H9 (cell line): ENCODE data around the gene SRXN1. TPM values are rescaled to one million over a fixed set of nuclear protein-coding genes. Genes with fewer than 3 reads are reported as not detected.

Experiments used
- DNase-seq: peaks from one replicate; pipeline ENCODE4 v3.0.0-alpha.2; 2017
- H2AFZ ChIP-seq: one replicate; pipeline ENCODE4 v1.6.1; 2013; ENCODE audit warnings: mild to moderate bottlenecking, low read length, control low read depth, moderate library complexity
- H2AK5ac ChIP-seq: 2 replicates; pipeline ENCODE4 v1.6.1; 2013; ENCODE audit warnings: low read length, control low read depth, mixed read lengths; ENCODE audit not compliant: insufficient read length
- H2BK120ac ChIP-seq: one replicate; pipeline ENCODE4 v1.6.1; 2013; ENCODE audit warnings: low read depth, mild to moderate bottlenecking, low read length, control low read depth, inconsistent platforms; ENCODE audit not compliant: poor library complexity, severe bottlenecking
- H2BK12ac ChIP-seq: 2 replicates; pipeline ENCODE4 v1.6.1; 2013; ENCODE audit warnings: low read length, control low read depth, mixed read lengths, low read depth; ENCODE audit not compliant: insufficient read length
- H2BK15ac ChIP-seq: 2 replicates; pipeline ENCODE4 v1.6.1; 2013; ENCODE audit warnings: low read depth, low read length, control low read depth
- H2BK20ac ChIP-seq: one replicate; pipeline ENCODE4 v1.6.1; 2013; ENCODE audit warnings: low read depth, mild to moderate bottlenecking, low read length, control low read depth, inconsistent platforms; ENCODE audit not compliant: poor library complexity, severe bottlenecking
- H2BK5ac ChIP-seq: 2 replicates; pipeline ENCODE4 v1.6.1; 2013; ENCODE audit warnings: low read length, control low read depth, mixed read lengths; ENCODE audit not compliant: insufficient read length
- H3K14ac ChIP-seq: 2 replicates; pipeline ENCODE4 v1.6.1; 2013; ENCODE audit warnings: low read length, control low read depth; ENCODE audit not compliant: insufficient read depth
- H3K18ac ChIP-seq: 2 replicates; pipeline ENCODE4 v1.6.1; 2013; ENCODE audit warnings: low read depth, mild to moderate bottlenecking, mixed read lengths, low read length, control low read depth; ENCODE audit not compliant: insufficient read length
- H3K23ac ChIP-seq: 2 replicates; pipeline ENCODE4 v1.6.1; 2013; ENCODE audit warnings: low read length, control low read depth, mixed read lengths, low read depth; ENCODE audit not compliant: insufficient read length
- H3K23me2 ChIP-seq: 2 replicates; pipeline ENCODE4 v1.6.1; 2013; ENCODE audit warnings: low read depth, mild to moderate bottlenecking, mixed read lengths, low read length, control low read depth; ENCODE audit not compliant: insufficient read length, poor library complexity, severe bottlenecking
- H3K27ac ChIP-seq: 2 replicates; pipeline ENCODE4 v1.5.1; 2013; ENCODE audit warnings: low read length, control low read depth, mixed read lengths, low read depth; ENCODE audit not compliant: insufficient read length
- H3K27me3 ChIP-seq: 2 replicates; pipeline ENCODE4 v1.6.1; 2013; ENCODE audit warnings: low read length, control low read depth, inconsistent platforms; ENCODE audit not compliant: insufficient read depth
- H3K4ac ChIP-seq: 2 replicates; pipeline ENCODE4 v1.6.1; 2013; ENCODE audit warnings: low read depth, mild to moderate bottlenecking, control low read depth, inconsistent platforms, low read length, moderate library complexity
- H3K4me1 ChIP-seq: 2 replicates; pipeline ENCODE4 v1.6.1; 2013; ENCODE audit warnings: low read length, control low read depth, inconsistent platforms; ENCODE audit not compliant: insufficient read depth
- H3K4me2 ChIP-seq: 2 replicates; pipeline ENCODE4 v1.6.1; 2013; ENCODE audit warnings: low read length, control low read depth, mixed read lengths; ENCODE audit not compliant: insufficient read length, insufficient read depth
- H3K56ac ChIP-seq: 2 replicates; pipeline ENCODE4 v1.6.1; 2013; ENCODE audit warnings: low read depth, mild to moderate bottlenecking, mixed read lengths, low read length, control low read depth; ENCODE audit not compliant: insufficient read length
- H3K79me1 ChIP-seq: 2 replicates; pipeline ENCODE4 v1.6.1; 2013; ENCODE audit warnings: low read depth, mild to moderate bottlenecking, moderate library complexity, low read length, control low read depth, inconsistent platforms; ENCODE audit not compliant: insufficient read depth, poor library complexity, severe bottlenecking
- H3K79me2 ChIP-seq: 2 replicates; pipeline ENCODE4 v1.6.1; 2013; ENCODE audit warnings: low read length, control low read depth, inconsistent platforms; ENCODE audit not compliant: insufficient read depth
- H3K9ac ChIP-seq: 2 replicates; pipeline ENCODE4 v1.6.1; 2013; ENCODE audit warnings: low read length, control low read depth, mixed read lengths; ENCODE audit not compliant: insufficient read length; ENCODE audit errors: extremely low read depth
- H3K9me3 ChIP-seq: one replicate; pipeline ENCODE4 v1.6.1; 2013; ENCODE audit warnings: low read depth, low read length, inconsistent platforms; ENCODE audit not compliant: control insufficient read depth
- H3T11ph ChIP-seq: one replicate; pipeline ENCODE4 v1.6.1; 2013; ENCODE audit warnings: mild to moderate bottlenecking, low read length, control low read depth, inconsistent platforms
- H4K20me1 ChIP-seq: one replicate; pipeline ENCODE4 v1.6.1; 2013; ENCODE audit not compliant: control insufficient read depth, insufficient read length, insufficient read depth
- H4K5ac ChIP-seq: 2 replicates; pipeline ENCODE4 v1.6.1; 2013; ENCODE audit warnings: low read depth, mild to moderate bottlenecking, mixed read lengths, low read length, control low read depth; ENCODE audit not compliant: insufficient read length
- H4K8ac ChIP-seq: replicated peaks from 2 replicates; pipeline ENCODE4 v1.6.1; 2013; ENCODE audit warnings: low read length, control low read depth, mixed read lengths, low read depth; ENCODE audit not compliant: insufficient read length
- H4K91ac ChIP-seq: 2 replicates; pipeline ENCODE4 v1.6.1; 2013; ENCODE audit warnings: low read depth, mild to moderate bottlenecking, moderate library complexity, mixed read lengths, low read length, control low read depth; ENCODE audit not compliant: insufficient read length
- H3K27ac Mint-ChIP-seq, 3 experiments: 2 replicates in 2 of 3; 3 replicates in 1 of 3; pipeline ENCODE4 v1.8.0; 2020 to 2021; ENCODE audit warnings: mixed read lengths in 3 of 3, mild to moderate bottlenecking in 1 of 3, moderate library complexity in 1 of 3
- H3K27me3 Mint-ChIP-seq: 2 replicates; pipeline ENCODE4 v1.8.0; 2021; ENCODE audit warnings: low read depth, mild to moderate bottlenecking, moderate library complexity, mixed read lengths
- H3K36me3 Mint-ChIP-seq, 3 experiments: 2 replicates in 2 of 3; 3 replicates in 1 of 3; pipeline ENCODE4 v1.8.0; 2020 to 2021; ENCODE audit warnings: low read depth in 3 of 3, mixed read lengths in 3 of 3; ENCODE audit not compliant: insufficient read depth in 1 of 3
- H3K4me1 Mint-ChIP-seq, 2 experiments: 2 replicates each; pipeline ENCODE4 v1.8.0; 2020; ENCODE audit warnings: mixed read lengths in 2 of 2
- H3K4me3 Mint-ChIP-seq, 2 experiments: 2 replicates in 1 of 2; 3 replicates in 1 of 2; pipeline ENCODE4 v1.8.0; 2020 to 2021; ENCODE audit warnings: mild to moderate bottlenecking in 2 of 2, mixed read lengths in 2 of 2, moderate library complexity in 1 of 2
- H3K9me3 Mint-ChIP-seq, 2 experiments: 2 replicates in 1 of 2; 3 replicates in 1 of 2; pipeline ENCODE4 v1.8.0; 2020; ENCODE audit warnings: mild to moderate bottlenecking in 2 of 2, mixed read lengths in 2 of 2, moderate library complexity in 1 of 2
- WGBS: extraction: QIAGEN DNeasy Blood & Tissue Kit; methylation state at CpG from one replicate; pipeline ENCODE4 v1.1.7; 2013; ENCODE audit warnings: missing lambda C conversion rate, low lambda C conversion rate, mixed read lengths; ENCODE audit not compliant: insufficient read length; ENCODE audit errors: extremely low coverage; 5-methylcytosine and 5-hydroxymethylcytosine counted together
- total RNA-seq: library from RNA; stranded (reverse); gene quantifications from 2 replicates; pipeline ENCODE4 v1.2.1, GENCODE V29; 2021
- TF ChIP-seq, protein P1 (sequence below): fragments of 200-600 bp; sonication (generic); conservative IDR thresholded peaks from 3 replicates; pipeline ENCODE4 v1.8.0; 2021; ENCODE audit warnings: antibody characterized with exemption, mild to moderate bottlenecking

Gene SRXN1
- total RNA-seq, 1 experiment from 2014 or later = 25.7 TPM

DNA sequence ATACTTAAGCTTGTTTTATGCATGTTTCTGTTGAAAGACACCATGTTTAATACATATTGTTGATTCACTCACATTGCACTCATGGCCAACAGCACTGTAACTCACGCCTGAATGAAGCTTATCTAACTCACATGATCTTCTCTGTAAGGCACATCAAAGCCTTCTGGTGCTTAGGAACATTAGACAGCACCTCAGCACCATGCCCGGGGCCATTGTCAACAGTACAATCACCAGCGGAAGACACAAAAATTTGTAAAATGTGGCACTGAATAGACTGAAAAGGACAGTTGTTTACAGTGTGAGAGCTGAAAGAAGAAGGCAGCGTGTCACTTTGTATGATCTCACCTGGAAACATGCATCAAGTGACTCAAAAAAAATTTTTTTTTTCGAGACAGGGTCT is 34.0 kb downstream of the SRXN1 start:
- no peak overlapping the region for H2BK5ac ChIP-seq

More for the DNA sequence above, 34.0 kb downstream of the SRXN1 start:
- no peak overlapping the region for H3K4me2 ChIP-seq
- Mint-ChIP-seq H3K4me1 (peaks cover 13 to 22% of the 10 kb centered on the region in 2 experiments), H3K4me3 (no peak overlapping the region), H3K9me3 (peaks cover 6 to 7% of the 10 kb centered on the region in 2 experiments), H3K36me3 (peaks cover 0 to 5% (median 0%) of the 10 kb centered on the region in 3 experiments; a peak in 2 of 7 replicates), H3K27ac (no peak overlapping the region), H3K27me3 (peaks cover 16% of the 10 kb centered on the region)
- H2AK5ac ChIP-seq = no peak overlapping the region
- H3K27ac ChIP-seq = no peak overlapping the region
- TF ChIP-seq, protein P1, sequence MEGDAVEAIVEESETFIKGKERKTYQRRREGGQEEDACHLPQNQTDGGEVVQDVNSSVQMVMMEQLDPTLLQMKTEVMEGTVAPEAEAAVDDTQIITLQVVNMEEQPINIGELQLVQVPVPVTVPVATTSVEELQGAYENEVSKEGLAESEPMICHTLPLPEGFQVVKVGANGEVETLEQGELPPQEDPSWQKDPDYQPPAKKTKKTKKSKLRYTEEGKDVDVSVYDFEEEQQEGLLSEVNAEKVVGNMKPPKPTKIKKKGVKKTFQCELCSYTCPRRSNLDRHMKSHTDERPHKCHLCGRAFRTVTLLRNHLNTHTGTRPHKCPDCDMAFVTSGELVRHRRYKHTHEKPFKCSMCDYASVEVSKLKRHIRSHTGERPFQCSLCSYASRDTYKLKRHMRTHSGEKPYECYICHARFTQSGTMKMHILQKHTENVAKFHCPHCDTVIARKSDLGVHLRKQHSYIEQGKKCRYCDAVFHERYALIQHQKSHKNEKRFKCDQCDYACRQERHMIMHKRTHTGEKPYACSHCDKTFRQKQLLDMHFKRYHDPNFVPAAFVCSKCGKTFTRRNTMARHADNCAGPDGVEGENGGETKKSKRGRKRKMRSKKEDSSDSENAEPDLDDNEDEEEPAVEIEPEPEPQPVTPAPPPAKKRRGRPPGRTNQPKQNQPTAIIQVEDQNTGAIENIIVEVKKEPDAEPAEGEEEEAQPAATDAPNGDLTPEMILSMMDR = no peak
- H3K18ac ChIP-seq = no peak overlapping the region
- H3K4me1 ChIP-seq = 0 out of 2 replicates have a peak, but pooled peaks cover 5% of the 10 kb centered on the region
- H3K9me3 ChIP-seq = peaks cover 4% of the 10 kb centered on the region
- H2BK20ac ChIP-seq = no peak overlapping the region
- no peak overlapping the region for H2BK12ac ChIP-seq
- no peaks in the 10 kb centered on the region for H3K27me3 ChIP-seq
- no peaks in the 10 kb centered on the region for H3K79me1 ChIP-seq
- DNase-seq = no peak
- H3K79me2 ChIP-seq = no peaks in the 10 kb centered on the region
- H4K20me1 ChIP-seq = no peaks in the 10 kb centered on the region
- no CpG with 5 or more reads among the region's 5 CpGs for WGBS
- H4K8ac ChIP-seq = no peak overlapping the region
- no peak overlapping the region for H2BK120ac ChIP-seq
- H2AFZ ChIP-seq = no peak overlapping the region
- no peak overlapping the region for H4K91ac ChIP-seq
- H3K4ac ChIP-seq = no peak overlapping the region
- H3T11ph ChIP-seq = no peak overlapping the region
- no peak overlapping the region for H2BK15ac ChIP-seq
- H3K23me2 ChIP-seq = no peaks in the 10 kb centered on the region
- no peak overlapping the region for H3K23ac ChIP-seq
- H4K5ac ChIP-seq = no peak overlapping the region
- H3K14ac ChIP-seq = no peak overlapping the region
- H3K56ac ChIP-seq = no peak overlapping the region
- no peak overlapping the region for H3K9ac ChIP-seq
